Smooth muscle cell (in vitro differentiated cells): Measurements from ENCODE around the gene ABCC11. TPM values are rescaled to one million over a fixed set of nuclear protein-coding genes. Genes with fewer than 3 reads are reported as not detected.

Experiments used
- DNase-seq: peaks from one replicate; lab custom pipeline; 2025; ENCODE audit not compliant: unreplicated experiment; lab: John Stamatoyannopoulos, UW
- H2AFZ ChIP-seq: fragments of 200-600 bp; sonication (generic); 2 replicates; pipeline ENCODE4 v1.6.0; 2016; ENCODE audit warnings: antibody characterized with exemption, low read depth, mild to moderate bottlenecking
- H3F3A ChIP-seq: fragments of 200-600 bp; sonication (generic); 2 replicates; pipeline ENCODE4 v1.6.0; 2017; ENCODE audit warnings: antibody characterized with exemption, low read depth
- H3K27ac ChIP-seq: fragments of 200-600 bp; sonication (generic); 2 replicates; pipeline ENCODE4 v1.5.1; 2016; ENCODE audit warnings: low read depth, mild to moderate bottlenecking
- H3K27me3 ChIP-seq: fragments of 200-600 bp; sonication (generic); 2 replicates; pipeline ENCODE4 v1.6.1; 2016; ENCODE audit warnings: low read depth, mild to moderate bottlenecking
- H3K36me3 ChIP-seq: fragments of 200-600 bp; sonication (generic); 2 replicates; pipeline ENCODE4 v1.5.1; 2016; ENCODE audit warnings: low read depth
- H3K4me1 ChIP-seq: fragments of 200-600 bp; sonication (generic); 2 replicates; pipeline ENCODE4 v1.5.1; 2016; ENCODE audit warnings: low read depth
- H3K4me2 ChIP-seq: fragments of 200-600 bp; sonication (generic); 2 replicates; pipeline ENCODE4 v1.6.0; 2016; ENCODE audit warnings: mild to moderate bottlenecking
- H3K4me3 ChIP-seq: fragments of 200-600 bp; sonication (generic); 2 replicates; pipeline ENCODE4 v1.5.1; 2016; ENCODE audit warnings: mild to moderate bottlenecking
- H3K79me2 ChIP-seq: fragments of 200-600 bp; sonication (generic); 2 replicates; pipeline ENCODE4 v1.6.0; 2016; ENCODE audit warnings: low read depth, mild to moderate bottlenecking
- H3K9ac ChIP-seq: fragments of 200-600 bp; sonication (generic); 2 replicates; pipeline ENCODE4 v1.6.0; 2016; ENCODE audit warnings: low read depth
- H3K9me3 ChIP-seq: fragments of 200-600 bp; sonication (generic); replicated peaks from 2 replicates; pipeline ENCODE4 v1.5.1; 2016; ENCODE audit warnings: low read depth
- H4K20me1 ChIP-seq: fragments of 200-600 bp; sonication (generic); 2 replicates; pipeline ENCODE4 v1.6.0; 2016; ENCODE audit warnings: low read depth
- CTCF ChIP-seq: fragments of 200-600 bp; sonication (generic); IDR thresholded peaks from 2 replicates; pipeline ENCODE4 v1.5.1; 2017; ENCODE audit warnings: borderline replicate concordance, mild to moderate bottlenecking, antibody characterized with exemption; ENCODE audit not compliant: insufficient read depth, poor library complexity, severe bottlenecking
- WGBS: methylation state at CpG from one replicate; pipeline ENCODE4 v1.1.7; 2016; ENCODE audit warnings: low lambda C conversion rate; 5-methylcytosine and 5-hydroxymethylcytosine counted together
- polyA plus RNA-seq: library from polyadenylated mRNA; unstranded; fragments of >200 nt; fragmentation: Nextera tagmentation; extraction: Ambion mirVana; gene quantifications from 2 replicates; pipeline ENCODE4 v1.2.1, GENCODE V29; 2016
- total RNA-seq: library from RNA; depleted of rRNA; stranded (reverse); fragments of >200 nt; gene quantifications from 2 replicates; pipeline ENCODE4 v1.2.3, GENCODE V29; 2014

ABCC11 gene
- total and polyA plus RNA-seq, 2 experiments from 2014 or later: not detected

- Histone ChIP-seq H3F3A (peaks cover 1% of the 10 kb centered on the region), H3K4me1 (no peaks in the 10 kb centered on the region), H4K20me1 (no peaks in the 10 kb centered on the region), H3K27ac (no peak overlapping the region), H3K79me2 (no peaks in the 10 kb centered on the region), H3K36me3 (no peaks in the 10 kb centered on the region), H3K4me3 (no peak overlapping the region), H3K9me3 (no peaks in the 10 kb centered on the region), H3K9ac (no peak overlapping the region), H3K27me3 (no peaks in the 10 kb centered on the region), H2AFZ (no peak overlapping the region), H3K4me2 (no peak overlapping the region)
- peak; percentile 82 for TF ChIP-seq CTCF
- no peak for DNase-seq
- WGBS: 72% methylated on average over 22 of the region's 22 CpGs
These were observed 129.9 kb downstream of the ABCC11 start for GRCh38 chr16:48117217-48118105.

Other genes with a start within 250 kb of the ABCC11 start
- gene ABCC12, start 91.5 kb downstream of the ABCC11 start, total RNA-seq: not detected in 2 replicates
- gene ABCC12, start 91.5 kb downstream of the ABCC11 start, polyA plus RNA-seq: not detected in 2 replicates
- gene LONP2, start 3.2 kb downstream of the ABCC11 start, total RNA-seq: 37.4 and 47.4 TPM in 2 replicates
- 26.0 and 30.4 TPM in 2 replicates for gene LONP2, start 3.2 kb downstream of the ABCC11 start, polyA plus RNA-seq
- 30.7 and 34.0 TPM in 2 replicates for gene SIAH1, start 137.9 kb upstream of the ABCC11 start, total RNA-seq
- gene SIAH1, start 137.9 kb upstream of the ABCC11 start, polyA plus RNA-seq: 21.3 and 24.5 TPM in 2 replicates